Loucy (cell line): ENCODE results near the gene ARHGAP26.

Experiments used
- EZH2phosphoT487 ChIP-seq: fragments of 200-600 bp; IDR thresholded peaks from 2 replicates; pipeline ENCODE4 v1.6.1; 2018; ENCODE audit warnings: antibody characterized with exemption, mild to moderate bottlenecking, moderate library complexity, borderline replicate concordance
- TF ChIP-seq, protein P1 (sequence below): fragments of 200-600 bp; sonication (generic); conservative IDR thresholded peaks from 2 replicates; pipeline ENCODE4 v1.5.1; 2014; ENCODE audit warnings: mild to moderate bottlenecking, antibody characterized with exemption, low read length

DNA sequence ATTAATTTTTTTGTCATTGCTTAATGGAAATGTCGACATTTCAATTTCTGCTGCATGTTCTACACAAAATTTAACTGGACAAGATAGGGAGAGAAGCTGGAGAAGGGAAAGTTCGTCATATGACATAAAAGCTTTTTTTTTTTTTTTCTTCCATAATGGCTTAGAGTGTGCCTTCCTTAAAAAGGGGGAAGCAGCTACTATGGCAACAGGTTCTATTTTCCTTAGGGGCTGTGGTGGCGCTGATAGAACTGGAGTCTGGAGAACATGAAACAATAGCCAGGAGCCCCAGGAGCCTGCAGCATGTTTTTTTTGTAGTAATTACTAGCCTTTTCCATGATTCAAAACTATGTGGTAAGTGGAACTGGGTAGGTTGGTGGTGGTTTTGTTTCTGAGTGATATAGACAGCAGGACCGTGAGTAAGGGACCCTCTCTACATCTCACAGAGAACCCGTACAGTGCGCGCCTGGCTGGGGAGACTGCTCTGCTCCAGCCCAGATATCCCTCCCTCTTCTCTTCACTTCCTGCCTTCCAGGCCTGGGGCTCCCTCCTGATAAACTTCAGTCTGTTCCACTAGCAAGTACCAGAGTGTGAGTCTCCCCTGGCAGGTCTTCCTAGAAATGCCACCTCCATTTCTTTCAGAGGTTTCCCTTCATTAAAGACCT is 331.7 kb downstream of the ARHGAP26 start:
- TF ChIP-seq, protein P1, sequence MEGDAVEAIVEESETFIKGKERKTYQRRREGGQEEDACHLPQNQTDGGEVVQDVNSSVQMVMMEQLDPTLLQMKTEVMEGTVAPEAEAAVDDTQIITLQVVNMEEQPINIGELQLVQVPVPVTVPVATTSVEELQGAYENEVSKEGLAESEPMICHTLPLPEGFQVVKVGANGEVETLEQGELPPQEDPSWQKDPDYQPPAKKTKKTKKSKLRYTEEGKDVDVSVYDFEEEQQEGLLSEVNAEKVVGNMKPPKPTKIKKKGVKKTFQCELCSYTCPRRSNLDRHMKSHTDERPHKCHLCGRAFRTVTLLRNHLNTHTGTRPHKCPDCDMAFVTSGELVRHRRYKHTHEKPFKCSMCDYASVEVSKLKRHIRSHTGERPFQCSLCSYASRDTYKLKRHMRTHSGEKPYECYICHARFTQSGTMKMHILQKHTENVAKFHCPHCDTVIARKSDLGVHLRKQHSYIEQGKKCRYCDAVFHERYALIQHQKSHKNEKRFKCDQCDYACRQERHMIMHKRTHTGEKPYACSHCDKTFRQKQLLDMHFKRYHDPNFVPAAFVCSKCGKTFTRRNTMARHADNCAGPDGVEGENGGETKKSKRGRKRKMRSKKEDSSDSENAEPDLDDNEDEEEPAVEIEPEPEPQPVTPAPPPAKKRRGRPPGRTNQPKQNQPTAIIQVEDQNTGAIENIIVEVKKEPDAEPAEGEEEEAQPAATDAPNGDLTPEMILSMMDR = no peak
- TF ChIP-seq EZH2phosphoT487 = no peak
